Spleen (tissue), 11 donors: ENCODE data around the gene PDE3A. TPM values are rescaled to one million over a fixed set of nuclear protein-coding genes. Genes with fewer than 3 reads are reported as not detected.

Experiments used
- DNase-seq: peaks from one replicate; pipeline ENCODE4 v3.0.0-alpha.2; 2020
- H3K27ac ChIP-seq, 8 donors: fragments of 200-600 bp; sonication (generic) in 7 of 8; 1 replicate in 4 of 8; 2 replicates in 4 of 8; pipeline versions ENCODE4 v1.5.0 to v1.8.0; 2016 to 2021; ENCODE audit warnings: inconsistent platforms in 4 of 8, mild to moderate bottlenecking in 4 of 8, moderate library complexity in 1 of 8
- H3K27me3 ChIP-seq, 7 donors: fragments of 200-600 bp; sonication (generic) in 6 of 7; replicated peaks in 1 of 7; 1 replicate in 4 of 7; 2 replicates in 3 of 7; pipeline versions ENCODE4 v1.5.0 to v1.8.0; 2016 to 2021; ENCODE audit warnings: inconsistent platforms in 3 of 7, mild to moderate bottlenecking in 1 of 7
- H3K36me3 ChIP-seq, 6 donors: fragments of 200-600 bp; sonication (generic) in 5 of 6; 1 replicate in 4 of 6; 2 replicates in 2 of 6; pipeline versions ENCODE4 v1.5.0 to v1.8.0; 2016 to 2021; ENCODE audit warnings: inconsistent platforms in 2 of 6
- H3K4me1 ChIP-seq, 6 donors: fragments of 200-600 bp; sonication (generic) in 5 of 6; 1 replicate in 3 of 6; 2 replicates in 3 of 6; pipeline versions ENCODE4 v1.5.0 to v1.8.0; 2016 to 2021; ENCODE audit warnings: inconsistent platforms in 3 of 6
- H3K4me3 ChIP-seq, 8 donors: fragments of 200-600 bp; sonication (generic) in 7 of 8; 1 replicate in 4 of 8; 2 replicates in 4 of 8; pipeline versions ENCODE4 v1.5.0 to v1.8.0; 2016 to 2021; ENCODE audit warnings: inconsistent platforms in 4 of 8, mild to moderate bottlenecking in 4 of 8, moderate library complexity in 2 of 8
- H3K9me3 ChIP-seq, 8 donors: fragments of 200-600 bp; sonication (generic) in 7 of 8; 1 replicate in 4 of 8; 2 replicates in 4 of 8; pipeline versions ENCODE4 v1.5.0 to v1.8.0; 2016 to 2021; ENCODE audit warnings: inconsistent platforms in 4 of 8
- POLR2A ChIP-seq, 3 donors: fragments of 450-650 bp; IDR thresholded peaks; one replicate each; pipeline ENCODE4 v1.5.1; 2017; ENCODE audit warnings: antibody characterized with exemption in 3 of 3, mild to moderate bottlenecking in 1 of 3
- POLR2AphosphoS5 ChIP-seq, 3 donors: sonication (generic); formaldehyde crosslinking; IDR thresholded peaks; one replicate each; pipeline ENCODE4 v1.5.1; 2017; ENCODE audit warnings: antibody characterized with exemption in 3 of 3
- WGBS, 5 donors: extraction: QIAGEN DNeasy Blood & Tissue Kit in 3 of 5; methylation state at CpG; one replicate each; pipeline versions ENCODE4 v1.1.5 to v1.1.7; 2013 to 2018; 5-methylcytosine and 5-hydroxymethylcytosine counted together
- intact Hi-C: fragments of 100-400 bp; cut with DNase I; formaldehyde crosslinking; loops from one replicate; pipeline ENCODE4 v1.15.0; 2023; ENCODE audit warnings: low total_unique reads
- polyA plus RNA-seq, 3 donors: library from polyadenylated mRNA; stranded (reverse); fragments of 200-250 nt; gene quantifications; one replicate each; pipeline ENCODE4 v1.2.1, GENCODE V29; 2013
- total RNA-seq, 7 donors: library from RNA; depleted of rRNA in 3 of 7; stranded (reverse); fragments of >200 nt in 3 of 7; fragmentation: NEBNext Ultra II Directional in 4 of 7; extraction: Animal tissue kit (Norgen Biotek cat#: 25700) in 4 of 7; gene quantifications; one replicate each; pipeline versions ENCODE4 v1.1.0 to v1.2.1, GENCODE V29; 2016 to 2021
- TF ChIP-seq, protein P1 (sequence below), 11 experiments: fragments of 200-600 bp in 7 of 11; fragments of 450-650 bp in 4 of 11; sonication (generic) in 4 of 11; IDR thresholded peaks in 8 of 11; conservative IDR thresholded peaks in 3 of 11; 1 replicate in 7 of 11; 2 replicates in 4 of 11; pipeline versions ENCODE4 v1.4.0 to v1.8.0; 2016 to 2021; ENCODE audit warnings: antibody characterized with exemption in 11 of 11, inconsistent platforms in 4 of 11, mild to moderate bottlenecking in 1 of 11
- donor health status: healthy with polysubstance abuse.
- donor health status: DM: no; HTN: no; CAD: no; lungs with moderate emphysema.
- donor health status: DM: no; HTN: no; CAD: no.
- donor health status: Bipolar disorder and iron deficiency.
- donor health status: healthy.
- donor health status: DM: no; HTN: no; CAD: no.
- donor health status: DM: yes; HTN: yes; CAD: no.

Gene PDE3A
- total and polyA plus RNA-seq, 10 donors, result 0.57 to 10.1 (median 7.5) TPM

DNA sequence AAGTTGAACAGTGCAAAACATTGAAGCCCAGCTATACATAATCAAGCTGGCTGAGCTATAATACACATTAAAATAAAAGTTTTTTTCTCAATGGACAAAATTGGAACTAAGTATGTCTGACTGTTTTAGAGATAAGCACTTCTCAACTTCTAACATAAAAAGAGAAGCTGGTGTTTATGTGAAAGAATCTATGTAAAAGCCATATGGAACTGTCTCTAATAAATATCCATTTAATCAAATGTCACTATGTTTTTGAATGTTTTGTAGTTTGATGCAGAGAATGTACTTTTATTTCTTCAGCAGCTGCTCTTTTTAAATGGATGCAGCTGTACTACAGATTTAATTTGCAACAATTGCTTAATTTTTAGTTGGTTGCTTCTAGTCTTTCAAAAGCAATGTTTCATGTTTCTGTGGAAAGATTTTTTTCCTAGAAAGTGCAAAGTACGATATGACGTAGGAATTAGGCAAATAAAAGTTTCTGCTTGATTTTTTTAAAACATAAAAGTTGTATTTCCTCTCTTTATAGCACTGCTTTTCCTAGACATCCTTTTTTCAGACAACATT, 114.2 kb downstream of the PDE3A start:
- H3K9me3 ChIP-seq, result no peaks in the 10 kb centered on the region
- no peak for TF ChIP-seq POLR2AphosphoS5 (IDR thresholded peaks at IDR 0.05)
- TF ChIP-seq, protein P1, sequence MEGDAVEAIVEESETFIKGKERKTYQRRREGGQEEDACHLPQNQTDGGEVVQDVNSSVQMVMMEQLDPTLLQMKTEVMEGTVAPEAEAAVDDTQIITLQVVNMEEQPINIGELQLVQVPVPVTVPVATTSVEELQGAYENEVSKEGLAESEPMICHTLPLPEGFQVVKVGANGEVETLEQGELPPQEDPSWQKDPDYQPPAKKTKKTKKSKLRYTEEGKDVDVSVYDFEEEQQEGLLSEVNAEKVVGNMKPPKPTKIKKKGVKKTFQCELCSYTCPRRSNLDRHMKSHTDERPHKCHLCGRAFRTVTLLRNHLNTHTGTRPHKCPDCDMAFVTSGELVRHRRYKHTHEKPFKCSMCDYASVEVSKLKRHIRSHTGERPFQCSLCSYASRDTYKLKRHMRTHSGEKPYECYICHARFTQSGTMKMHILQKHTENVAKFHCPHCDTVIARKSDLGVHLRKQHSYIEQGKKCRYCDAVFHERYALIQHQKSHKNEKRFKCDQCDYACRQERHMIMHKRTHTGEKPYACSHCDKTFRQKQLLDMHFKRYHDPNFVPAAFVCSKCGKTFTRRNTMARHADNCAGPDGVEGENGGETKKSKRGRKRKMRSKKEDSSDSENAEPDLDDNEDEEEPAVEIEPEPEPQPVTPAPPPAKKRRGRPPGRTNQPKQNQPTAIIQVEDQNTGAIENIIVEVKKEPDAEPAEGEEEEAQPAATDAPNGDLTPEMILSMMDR (IDR thresholded peaks at IDR 0.05 in 8 of 11, conservative IDR thresholded peaks at IDR 0.05 in 3 of 11), result no peak
- no peak for TF ChIP-seq POLR2A (IDR thresholded peaks at IDR 0.05)
- no peak overlapping the region for H3K4me3 ChIP-seq
- DNase-seq, result no peak
- intact Hi-C loops, result no loop called here
- no peaks in the 10 kb centered on the region for H3K4me1 ChIP-seq
- H3K36me3 ChIP-seq, result no peaks in the 10 kb centered on the region
- H3K27ac ChIP-seq, result no peak overlapping the region
- WGBS, 5 donors, result 65 to 79% (median 77%) methylated on average over 2 of the region's 2 CpGs
- no peaks in the 10 kb centered on the region for H3K27me3 ChIP-seq

DNA sequence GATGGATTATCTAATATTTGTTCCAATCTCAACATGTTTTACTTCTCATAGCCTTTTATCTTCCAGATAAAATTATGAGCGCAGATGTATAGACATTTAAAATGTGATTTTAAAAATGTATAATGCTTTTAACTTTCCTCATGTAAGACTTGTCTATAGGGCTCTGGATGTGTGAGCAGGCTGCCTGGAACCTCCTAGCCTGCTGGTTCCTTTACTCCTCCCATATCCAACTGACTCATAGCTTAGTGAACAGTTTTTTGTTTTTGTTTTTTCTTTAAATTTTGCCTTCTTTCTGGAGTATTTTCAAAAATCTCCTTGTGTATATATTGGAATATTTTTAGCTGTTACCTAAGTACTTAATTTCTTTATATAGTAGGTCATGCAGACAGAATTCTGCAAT, 115.4 kb downstream of the PDE3A start:
- Histone ChIP-seq H3K27me3 (no peaks in the 10 kb centered on the region), H3K4me3 (no peak overlapping the region), H3K4me1 (no peaks in the 10 kb centered on the region), H3K27ac (no peak overlapping the region), H3K36me3 (no peaks in the 10 kb centered on the region), H3K9me3 (no peaks in the 10 kb centered on the region)
- intact Hi-C loops, result no loop called here
- no peak for DNase-seq
- 89 to 98% (median 91%) methylated on average over 1 of the region's 1 CpG for WGBS, 5 donors
- TF ChIP-seq POLR2AphosphoS5 (IDR thresholded peaks at IDR 0.05), result no peak
- no peak for TF ChIP-seq POLR2A (IDR thresholded peaks at IDR 0.05)
- TF ChIP-seq, protein P1 (IDR thresholded peaks at IDR 0.05 in 8 of 11, conservative IDR thresholded peaks at IDR 0.05 in 3 of 11), result no peak

DNA sequence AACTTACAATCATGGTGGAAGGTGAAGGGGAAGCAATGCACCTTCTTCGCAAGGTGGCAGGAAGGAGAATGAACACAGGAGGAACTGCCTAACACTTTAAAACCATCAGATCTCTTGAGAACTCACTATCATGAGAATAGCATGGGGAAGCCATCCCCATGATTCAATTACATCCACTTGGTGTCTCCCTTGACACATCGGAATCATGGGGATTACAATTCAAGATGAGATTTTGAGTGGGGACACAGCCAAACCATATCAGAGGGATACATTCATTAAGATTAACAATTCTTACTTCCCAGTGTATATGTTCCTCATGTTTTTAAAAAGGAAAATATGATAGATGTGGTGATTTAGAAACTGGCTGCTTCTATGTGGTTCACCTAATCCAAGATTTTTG, 117.9 kb downstream of the PDE3A start:
- Histone ChIP-seq H3K27ac (no peak overlapping the region), H3K36me3 (no peaks in the 10 kb centered on the region), H3K4me3 (no peak overlapping the region), H3K4me1 (no peaks in the 10 kb centered on the region), H3K9me3 (no peaks in the 10 kb centered on the region), H3K27me3 (no peaks in the 10 kb centered on the region)
- 86 to 100% (median 93%) methylated on average over 2 of the region's 2 CpGs for WGBS, 5 donors
- TF ChIP-seq POLR2AphosphoS5 (IDR thresholded peaks at IDR 0.05) (no peak), POLR2A (IDR thresholded peaks at IDR 0.05) (no peak)
- TF ChIP-seq, protein P1 (IDR thresholded peaks at IDR 0.05 in 8 of 11, conservative IDR thresholded peaks at IDR 0.05 in 3 of 11), result no peak
- intact Hi-C loops, result no loop called here
- no peak for DNase-seq

DNA sequence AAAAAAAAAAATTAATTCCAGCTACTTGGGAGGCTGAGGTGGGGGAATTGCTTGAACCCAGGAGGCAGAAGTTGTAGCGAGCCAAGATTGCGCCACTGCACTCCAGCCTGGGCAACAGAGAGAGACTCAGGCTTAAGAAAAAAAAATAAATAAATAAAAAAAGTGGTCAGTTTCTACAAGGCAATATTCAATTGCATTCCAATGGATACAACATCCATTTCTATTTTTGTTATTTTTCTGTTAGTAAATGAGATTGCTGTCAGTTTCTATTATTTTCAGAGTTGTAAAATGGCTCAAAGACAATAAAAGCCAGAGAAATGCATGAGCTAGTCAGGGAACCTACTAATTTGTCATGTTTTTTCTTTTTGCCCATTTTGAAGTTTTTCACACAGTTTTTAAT, 119.2 kb downstream of the PDE3A start:
- Histone ChIP-seq H3K4me1 (no peaks in the 10 kb centered on the region), H3K36me3 (no peaks in the 10 kb centered on the region), H3K9me3 (no peaks in the 10 kb centered on the region), H3K27ac (no peak overlapping the region), H3K4me3 (no peak overlapping the region), H3K27me3 (no peaks in the 10 kb centered on the region)
- 83 to 95% (median 88%) methylated on average over 2 of the region's 2 CpGs for WGBS, 5 donors
- TF ChIP-seq POLR2A (IDR thresholded peaks at IDR 0.05) (no peak), POLR2AphosphoS5 (IDR thresholded peaks at IDR 0.05) (no peak)
- TF ChIP-seq, protein P1 (IDR thresholded peaks at IDR 0.05 in 8 of 11, conservative IDR thresholded peaks at IDR 0.05 in 3 of 11), result no peak
- DNase-seq, result no peak
- intact Hi-C loops, result no loop called here
